Stimulated activated naive B cell treated with anti-CD40 and anti-IgM and Interleukin-4, amounts not matched to agents 10 μg/mL and 1 μg/mL and 100 μg/mL, for 72 hours (primary cell): ENCODE measurements around the gene ATP6V0A1.
"Not testable (repeated sequence)": the region's sequence is repeated elsewhere in the genome, so short reads cannot be mapped to it uniquely, and the experiment has no call there.

Source experiments
- ATAC-seq, 2 donors: fragments of 150-1000 bp; cut with Tn5 transposase; replicated peaks; 2 replicates each; pipeline ENCODE4 v1.10.0; 2021; ENCODE audit warnings: moderate library complexity in 1 of 2
- DNase-seq: peaks from one replicate; pipeline ENCODE4 v3.0.0; 2021
- H3K27ac Mint-ChIP-seq: one replicate; pipeline ENCODE4 v1.8.0; 2022; ENCODE audit warnings: mild to moderate bottlenecking, mixed read lengths
- H3K27me3 Mint-ChIP-seq, 2 donors: one replicate each; pipeline ENCODE4 v1.8.0; 2022; ENCODE audit warnings: mixed read lengths in 2 of 2
- H3K36me3 Mint-ChIP-seq, 2 donors: one replicate each; pipeline ENCODE4 v1.8.0; 2022; ENCODE audit warnings: mixed read lengths in 2 of 2, mild to moderate bottlenecking in 1 of 2
- H3K4me1 Mint-ChIP-seq, 2 donors: one replicate each; pipeline ENCODE4 v1.8.0; 2022; ENCODE audit warnings: mixed read lengths in 2 of 2, mild to moderate bottlenecking in 1 of 2
- H3K4me3 Mint-ChIP-seq, 2 donors: one replicate each; pipeline ENCODE4 v1.8.0; 2022; ENCODE audit warnings: mild to moderate bottlenecking in 2 of 2, mixed read lengths in 2 of 2, moderate library complexity in 1 of 2
- H3K9me3 Mint-ChIP-seq, 2 donors: one replicate each; pipeline ENCODE4 v1.8.0; 2022; ENCODE audit warnings: mixed read lengths in 2 of 2, mild to moderate bottlenecking in 1 of 2

Gene ATP6V0A1

GRCh38 chr17:42423766-42424165 lies 34.9 kb upstream of the ATP6V0A1 start:
- H3K4me3 Mint-ChIP-seq = no peak overlapping the region
- no peak for DNase-seq
- no peak overlapping the region for H3K27ac Mint-ChIP-seq
- peaks cover 30 to 53% of the 10 kb centered on the region in 2 donors for H3K27me3 Mint-ChIP-seq
- H3K9me3 Mint-ChIP-seq = no peaks in the 10 kb centered on the region
- H3K36me3 Mint-ChIP-seq = no peaks in the 10 kb centered on the region
- ATAC-seq = no peak
- H3K4me1 Mint-ChIP-seq = peaks cover 24 to 44% of the 10 kb centered on the region in 2 donors

- ATAC-seq (no peak), DNase-seq (no peak)
- Mint-ChIP-seq H3K9me3 (no peaks in the 10 kb centered on the region), H3K36me3 (no peaks in the 10 kb centered on the region), H3K27me3 (peaks cover 24 to 45% of the 10 kb centered on the region in 2 donors), H3K4me1 (peaks cover 21 to 40% of the 10 kb centered on the region in 2 donors), H3K27ac (no peak overlapping the region), H3K4me3 (no peak overlapping the region)
Observed at GRCh38 chr17:42424991-42425610, 33.6 kb upstream of the ATP6V0A1 start.

GRCh38 chr17:42428141-42428944 lies 30.3 kb upstream of the ATP6V0A1 start:
- peak; percentile 82 to 91 for ATAC-seq
- Mint-ChIP-seq H3K9me3 (no peaks in the 10 kb centered on the region), H3K27ac (no peak overlapping the region), H3K36me3 (no peaks in the 10 kb centered on the region), H3K4me1 (peaks cover 8 to 11% of the 10 kb centered on the region in 2 donors), H3K4me3 (no peak overlapping the region), H3K27me3 (peaks cover 4 to 16% of the 10 kb centered on the region in 2 donors)
- no peak for DNase-seq

- Mint-ChIP-seq H3K4me1 (peaks cover 8 to 11% of the 10 kb centered on the region in 2 donors), H3K4me3 (no peak overlapping the region), H3K9me3 (no peaks in the 10 kb centered on the region), H3K27ac (no peak overlapping the region), H3K27me3 (peaks cover under 1 to 6% of the 10 kb centered on the region in 2 donors), H3K36me3 (no peaks in the 10 kb centered on the region)
- ATAC-seq (no peak), DNase-seq (no peak)
Observed at GRCh38 chr17:42429726-42430447, 28.8 kb upstream of the ATP6V0A1 start.

- DNase-seq = no peak
- H3K4me3 Mint-ChIP-seq = no peak overlapping the region
- peaks cover 8 to 11% of the 10 kb centered on the region in 2 donors for H3K4me1 Mint-ChIP-seq
- no peak overlapping the region for H3K27ac Mint-ChIP-seq
- no peaks in the 10 kb centered on the region for H3K36me3 Mint-ChIP-seq
- ATAC-seq = no peak
- no peaks in the 10 kb centered on the region for H3K9me3 Mint-ChIP-seq
- H3K27me3 Mint-ChIP-seq = no peaks in the 10 kb centered on the region
Observed at GRCh38 chr17:42431758-42432161, 26.9 kb upstream of the ATP6V0A1 start.

- Mint-ChIP-seq H3K9me3 (no peaks in the 10 kb centered on the region), H3K4me1 (peaks cover under 1 to 6% of the 10 kb centered on the region in 2 donors), H3K27me3 (no peaks in the 10 kb centered on the region), H3K36me3 (no peaks in the 10 kb centered on the region), H3K27ac (no peak overlapping the region), H3K4me3 (no peak overlapping the region)
- DNase-seq (no peak), ATAC-seq (no peak)
Observed at GRCh38 chr17:42436391-42436790, 22.3 kb upstream of the ATP6V0A1 start.

- Mint-ChIP-seq H3K4me1 (peaks cover 9 to 15% of the 10 kb centered on the region in 2 donors), H3K4me3 (no peak overlapping the region), H3K27me3 (no peaks in the 10 kb centered on the region), H3K27ac (no peak overlapping the region), H3K9me3 (no peaks in the 10 kb centered on the region), H3K36me3 (no peaks in the 10 kb centered on the region)
- DNase-seq (peak; percentile 25), ATAC-seq (peak; percentile 78 to 81)
Observed at GRCh38 chr17:42438600-42439567, 19.8 kb upstream of the ATP6V0A1 start.

GRCh38 chr17:42441371-42442195 lies 17.1 kb upstream of the ATP6V0A1 start:
- Mint-ChIP-seq H3K4me3 (no peak overlapping the region), H3K4me1 (peaks cover 9 to 20% of the 10 kb centered on the region in 2 donors), H3K9me3 (no peaks in the 10 kb centered on the region), H3K36me3 (no peaks in the 10 kb centered on the region), H3K27me3 (no peaks in the 10 kb centered on the region), H3K27ac (no peak overlapping the region)
- DNase-seq (no peak), ATAC-seq (peak in 1 of 2 donors; percentile 31)

- Mint-ChIP-seq H3K4me3 (no peak overlapping the region), H3K4me1 (peaks cover 9 to 22% of the 10 kb centered on the region in 2 donors), H3K27ac (no peak overlapping the region), H3K9me3 (no peaks in the 10 kb centered on the region), H3K36me3 (no peaks in the 10 kb centered on the region), H3K27me3 (no peaks in the 10 kb centered on the region)
- ATAC-seq = no peak
- no peak for DNase-seq
Observed at GRCh38 chr17:42442196-42442565, 16.5 kb upstream of the ATP6V0A1 start.

GRCh38 chr17:42449176-42449575 lies 9.5 kb upstream of the ATP6V0A1 start:
- H3K27ac Mint-ChIP-seq, ATAC-seq, DNase-seq, H3K27me3 Mint-ChIP-seq, H3K36me3 Mint-ChIP-seq, H3K4me3 Mint-ChIP-seq, H3K9me3 Mint-ChIP-seq: not testable (repeated sequence)
- peaks cover 14 to 28% of the 10 kb centered on the region in 2 donors for H3K4me1 Mint-ChIP-seq

- not testable (repeated sequence) for H3K27me3 Mint-ChIP-seq, H3K9me3 Mint-ChIP-seq, H3K36me3 Mint-ChIP-seq, DNase-seq, ATAC-seq, H3K4me3 Mint-ChIP-seq, H3K27ac Mint-ChIP-seq
- peaks cover 15 to 31% of the 10 kb centered on the region in 2 donors for H3K4me1 Mint-ChIP-seq
Observed at GRCh38 chr17:42449838-42450237, 8.8 kb upstream of the ATP6V0A1 start.

- not testable (repeated sequence) for ATAC-seq, DNase-seq, H3K9me3 Mint-ChIP-seq, H3K4me3 Mint-ChIP-seq, H3K27me3 Mint-ChIP-seq, H3K27ac Mint-ChIP-seq, H3K36me3 Mint-ChIP-seq
- H3K4me1 Mint-ChIP-seq = peaks cover 21 to 40% of the 10 kb centered on the region in 2 donors
Observed at GRCh38 chr17:42451270-42451669, 7.4 kb upstream of the ATP6V0A1 start.

GRCh38 chr17:42453439-42453838 lies 5.2 kb upstream of the ATP6V0A1 start:
- Mint-ChIP-seq H3K4me3 (peak overlapping the region; percentile 59 to 75), H3K9me3 (peaks cover 0 to 2% of the 10 kb centered on the region in 2 donors), H3K27ac (peak overlapping the region; percentile 94), H3K4me1 (peaks cover 32 to 55% of the 10 kb centered on the region in 2 donors), H3K36me3 (no peaks in the 10 kb centered on the region), H3K27me3 (no peaks in the 10 kb centered on the region)
- ATAC-seq (peak; percentile 72 to 75), DNase-seq (no peak)
